Activated T-cell treated with anti-CD3 and anti-CD28 coated beads, Interleukin-2, amount 50 U/mL, for 24 hours (primary cell): ENCODE data around the gene SPAG9.
"Not testable (repeated sequence)": the region's sequence is repeated elsewhere in the genome, so short reads cannot be mapped to it uniquely, and the experiment has no call there.

Source experiments
- DNase-seq: peaks from one replicate; pipeline ENCODE4 v3.0.0-alpha.2; 2020
- H3K27ac Mint-ChIP-seq: 2 replicates; pipeline ENCODE4 v1.8.0; 2020; ENCODE audit warnings: mild to moderate bottlenecking, mixed read lengths
- H3K27me3 Mint-ChIP-seq: 2 replicates; pipeline ENCODE4 v1.8.0; 2020; ENCODE audit warnings: mixed read lengths
- H3K36me3 Mint-ChIP-seq: 2 replicates; pipeline ENCODE4 v1.8.0; 2020; ENCODE audit warnings: low read depth, mixed read lengths
- H3K4me1 Mint-ChIP-seq: 2 replicates; pipeline ENCODE4 v1.8.0; 2020; ENCODE audit warnings: low read depth, mixed read lengths
- H3K4me3 Mint-ChIP-seq: 2 replicates; pipeline ENCODE4 v1.8.0; 2020; ENCODE audit warnings: mild to moderate bottlenecking, moderate library complexity, mixed read lengths
- H3K9me3 Mint-ChIP-seq: 2 replicates; pipeline ENCODE4 v1.8.0; 2020; ENCODE audit warnings: mixed read lengths

Gene SPAG9

GRCh38 chr17:50947782-50948543, 172.7 kb downstream of the SPAG9 start:
- Mint-ChIP-seq H3K27ac (no peak overlapping the region), H3K36me3 (no peaks in the 10 kb centered on the region), H3K9me3 (no peaks in the 10 kb centered on the region), H3K27me3 (no peaks in the 10 kb centered on the region), H3K4me1 (peaks cover 32% of the 10 kb centered on the region), H3K4me3 (no peak overlapping the region)
- no peak for DNase-seq

GRCh38 chr17:50946891-50947781, 173.5 kb downstream of the SPAG9 start:
- Mint-ChIP-seq H3K36me3 (no peaks in the 10 kb centered on the region), H3K9me3 (no peaks in the 10 kb centered on the region), H3K27ac (no peak overlapping the region), H3K27me3 (no peaks in the 10 kb centered on the region), H3K4me3 (no peak overlapping the region), H3K4me1 (peaks cover 40% of the 10 kb centered on the region)
- DNase-seq, result peak; percentile 27

GRCh38 chr17:50946223-50946890, 174.3 kb downstream of the SPAG9 start:
- no peak overlapping the region for H3K4me3 Mint-ChIP-seq

GRCh38 chr17:50945779-50946222, 174.9 kb downstream of the SPAG9 start:
- Mint-ChIP-seq H3K4me1 (peaks cover 40% of the 10 kb centered on the region), H3K27ac (no peak overlapping the region), H3K9me3 (no peaks in the 10 kb centered on the region), H3K36me3 (no peaks in the 10 kb centered on the region), H3K4me3 (peak overlapping the region; percentile 78), H3K27me3 (no peaks in the 10 kb centered on the region)
- peak; percentile 30 for DNase-seq

More at GRCh38 chr17:50946223-50946890, 174.3 kb downstream of the SPAG9 start:
- H3K27me3 Mint-ChIP-seq, result no peaks in the 10 kb centered on the region
- H3K4me1 Mint-ChIP-seq, result peaks cover 42% of the 10 kb centered on the region
- H3K36me3 Mint-ChIP-seq, result no peaks in the 10 kb centered on the region
- DNase-seq, result peak; percentile 32
- no peaks in the 10 kb centered on the region for H3K9me3 Mint-ChIP-seq
- no peak overlapping the region for H3K27ac Mint-ChIP-seq

- no peaks in the 10 kb centered on the region for H3K9me3 Mint-ChIP-seq
- H3K27me3 Mint-ChIP-seq, result no peaks in the 10 kb centered on the region
- DNase-seq, result no peak
- H3K27ac Mint-ChIP-seq, result peak overlapping the region; percentile 59
- H3K4me3 Mint-ChIP-seq, result peak overlapping the region; percentile 78
- no peaks in the 10 kb centered on the region for H3K36me3 Mint-ChIP-seq
- peaks cover 34% of the 10 kb centered on the region for H3K4me1 Mint-ChIP-seq
These were observed 175.6 kb downstream of the SPAG9 start for GRCh38 chr17:50944902-50945720.

GRCh38 chr17:50944054-50944901, 176.4 kb downstream of the SPAG9 start:
- Mint-ChIP-seq H3K4me3 (peak overlapping the region; percentile 78), H3K27me3 (no peaks in the 10 kb centered on the region), H3K36me3 (no peaks in the 10 kb centered on the region), H3K27ac (peak overlapping the region; percentile 88), H3K4me1 (peaks cover 30% of the 10 kb centered on the region), H3K9me3 (no peaks in the 10 kb centered on the region)
- peak; percentile 84 for DNase-seq

GRCh38 chr17:50943575-50943933, 177.1 kb downstream of the SPAG9 start:
- Mint-ChIP-seq H3K36me3 (no peaks in the 10 kb centered on the region), H3K27me3 (no peaks in the 10 kb centered on the region), H3K4me1 (peaks cover 30% of the 10 kb centered on the region), H3K4me3 (peak overlapping the region; percentile 78), H3K27ac (peak overlapping the region; percentile 88), H3K9me3 (no peaks in the 10 kb centered on the region)
- peak; percentile 51 for DNase-seq

- H3K4me3 Mint-ChIP-seq, H3K9me3 Mint-ChIP-seq, DNase-seq, H3K27ac Mint-ChIP-seq, H3K27me3 Mint-ChIP-seq, H3K36me3 Mint-ChIP-seq: not testable (repeated sequence)
- H3K4me1 Mint-ChIP-seq, result peaks cover 27% of the 10 kb centered on the region
These were observed 179.0 kb downstream of the SPAG9 start for GRCh38 chr17:50941676-50942048.

GRCh38 chr17:50939795-50940684, 180.6 kb downstream of the SPAG9 start:
- no peaks in the 10 kb centered on the region for H3K36me3 Mint-ChIP-seq
- no peaks in the 10 kb centered on the region for H3K27me3 Mint-ChIP-seq
- H3K27ac Mint-ChIP-seq, result peak overlapping the region; percentile 29
- no peak for DNase-seq
- H3K4me1 Mint-ChIP-seq, result peaks cover 21% of the 10 kb centered on the region
- no peaks in the 10 kb centered on the region for H3K9me3 Mint-ChIP-seq
- no peak overlapping the region for H3K4me3 Mint-ChIP-seq

GRCh38 chr17:50939542-50939794, 181.2 kb downstream of the SPAG9 start:
- no peak for DNase-seq
- no peak overlapping the region for H3K27ac Mint-ChIP-seq
- no peaks in the 10 kb centered on the region for H3K36me3 Mint-ChIP-seq
- H3K27me3 Mint-ChIP-seq, result no peaks in the 10 kb centered on the region
- no peaks in the 10 kb centered on the region for H3K9me3 Mint-ChIP-seq
- no peak overlapping the region for H3K4me3 Mint-ChIP-seq
- peaks cover 21% of the 10 kb centered on the region for H3K4me1 Mint-ChIP-seq

GRCh38 chr17:50938821-50939541, 181.7 kb downstream of the SPAG9 start:
- no peaks in the 10 kb centered on the region for H3K27me3 Mint-ChIP-seq
- no peaks in the 10 kb centered on the region for H3K9me3 Mint-ChIP-seq
- H3K27ac Mint-ChIP-seq, result no peak overlapping the region
- H3K4me1 Mint-ChIP-seq, result peaks cover 20% of the 10 kb centered on the region
- DNase-seq, result no peak
- no peak overlapping the region for H3K4me3 Mint-ChIP-seq
- no peaks in the 10 kb centered on the region for H3K36me3 Mint-ChIP-seq

GRCh38 chr17:50935996-50936266, 184.7 kb downstream of the SPAG9 start:
- H3K27me3 Mint-ChIP-seq, result no peaks in the 10 kb centered on the region
- H3K4me1 Mint-ChIP-seq, result peaks cover 6% of the 10 kb centered on the region
- no peak overlapping the region for H3K27ac Mint-ChIP-seq
- H3K36me3 Mint-ChIP-seq, result no peaks in the 10 kb centered on the region
- DNase-seq, result no peak
- no peaks in the 10 kb centered on the region for H3K9me3 Mint-ChIP-seq
- H3K4me3 Mint-ChIP-seq, result no peak overlapping the region
